HEK293 (cell line): ENCODE measurements around the gene SEM1.

Source experiments
- CTCF ChIA-PET: fragments of 350-600 bp; formaldehyde crosslinking; extraction: SDS; loops from one replicate; lab custom pipeline; 2021; ENCODE audit warnings: antibody characterized with exemption; lab: Yijun Ruan, JAX
- POLR2A ChIA-PET: fragments of 300-600 bp; formaldehyde crosslinking; extraction: SDS; loops from one replicate; lab custom pipeline; 2020; ENCODE audit warnings: antibody characterized with exemption, inconsistent platforms; lab: Yijun Ruan, JAX
- H3K27ac ChIP-seq: fragments of 200-500 bp; sonication (Bioruptor generic); 2 replicates; pipeline ENCODE4 v1.5.1; 2014; ENCODE audit warnings: low read depth, low read length, control low read depth, inconsistent platforms; ENCODE audit errors: extremely low read depth
- H3K36me3 ChIP-seq, 2 experiments: fragments of 200-500 bp in 1 of 2; sonication (Bioruptor generic) in 1 of 2; 1 replicate in 1 of 2; 2 replicates in 1 of 2; pipeline ENCODE4 v1.5.1; 2014 to 2017; ENCODE audit warnings: inconsistent platforms in 2 of 2, low read length in 2 of 2; ENCODE audit not compliant: control insufficient read depth in 2 of 2, insufficient read depth in 1 of 2
- H3K4me1 ChIP-seq: fragments of 200-500 bp; sonication (Bioruptor generic); 2 replicates; pipeline ENCODE4 v1.5.1; 2014; ENCODE audit warnings: mild to moderate bottlenecking, low read length, inconsistent platforms; ENCODE audit not compliant: control insufficient read depth, insufficient read depth
- H3K4me3 ChIP-seq: 2 replicates; pipeline ENCODE4 v1.5.1; 2011; ENCODE audit warnings: low read depth, mild to moderate bottlenecking, control low read depth, low read length, moderate library complexity
- H3K9me3 ChIP-seq: fragments of 200-500 bp; sonication (Bioruptor generic); 2 replicates; pipeline ENCODE4 v1.5.1; 2014; ENCODE audit warnings: low read depth, low read length, inconsistent platforms; ENCODE audit not compliant: control insufficient read depth, insufficient read depth
- FEZF1 ChIP-seq: fragments of 450-650 bp; formaldehyde crosslinking; IDR thresholded peaks from 2 replicates; pipeline ENCODE4 v1.5.1; 2016; ENCODE audit warnings: missing biosample characterization, missing genetic modification characterization
- MZF1 ChIP-seq: fragments of 450-650 bp; formaldehyde crosslinking; IDR thresholded peaks from 2 replicates; pipeline ENCODE4 v1.5.1; 2017; ENCODE audit warnings: missing biosample characterization, missing genetic modification characterization, borderline replicate concordance
- OSR2 ChIP-seq: fragments of 450-650 bp; formaldehyde crosslinking; IDR thresholded peaks from 2 replicates; pipeline ENCODE4 v1.5.1; 2016; ENCODE audit warnings: missing biosample characterization, missing genetic modification characterization
- PRDM10 ChIP-seq: fragments of 450-650 bp; formaldehyde crosslinking; IDR thresholded peaks from 2 replicates; pipeline ENCODE4 v1.5.1; 2016; ENCODE audit warnings: missing biosample characterization, missing genetic modification characterization
- REPIN1 ChIP-seq: fragments of 450-650 bp; formaldehyde crosslinking; IDR thresholded peaks from 2 replicates; pipeline ENCODE4 v1.5.1; 2017; ENCODE audit warnings: missing biosample characterization, missing genetic modification characterization, low read depth
- TCF7L2 ChIP-seq: IDR thresholded peaks from 2 replicates; pipeline ENCODE4 v1.6.1; 2011; ENCODE audit warnings: low read depth, mild to moderate bottlenecking, inconsistent platforms, low read length, moderate library complexity, borderline replicate concordance
- ZBTB26 ChIP-seq: fragments of 450-650 bp; formaldehyde crosslinking; optimal IDR thresholded peaks from 2 replicates; pipeline ENCODE3; 2016; ENCODE audit warnings: missing biosample characterization, mild to moderate bottlenecking, missing genetic modification characterization
- ZIC2 ChIP-seq: fragments of 450-650 bp; formaldehyde crosslinking; IDR thresholded peaks from 2 replicates; pipeline ENCODE4 v1.5.1; 2016; ENCODE audit warnings: missing biosample characterization, missing genetic modification characterization
- ZNF121 ChIP-seq: fragments of 450-650 bp; formaldehyde crosslinking; IDR thresholded peaks from 2 replicates; pipeline ENCODE4 v1.5.1; 2016; ENCODE audit warnings: missing biosample characterization, missing genetic modification characterization
- ZNF169 ChIP-seq: fragments of 450-650 bp; formaldehyde crosslinking; IDR thresholded peaks from 2 replicates; pipeline ENCODE4 v1.5.1; 2016; ENCODE audit warnings: missing biosample characterization, missing genetic modification characterization
- ZNF202 ChIP-seq: fragments of 450-650 bp; formaldehyde crosslinking; IDR thresholded peaks from 2 replicates; pipeline ENCODE4 v1.5.1; 2016; ENCODE audit warnings: missing biosample characterization, missing genetic modification characterization, borderline replicate concordance
- ZNF292 ChIP-seq: fragments of 450-650 bp; formaldehyde crosslinking; IDR thresholded peaks from 2 replicates; pipeline ENCODE4 v1.5.1; 2016; ENCODE audit warnings: low read depth, missing biosample characterization, missing genetic modification characterization, borderline replicate concordance
- ZNF558 ChIP-seq: fragments of 450-650 bp; formaldehyde crosslinking; IDR thresholded peaks from 2 replicates; pipeline ENCODE4 v1.5.1; 2016; ENCODE audit warnings: missing biosample characterization, missing genetic modification characterization

SEM1 gene

DNA sequence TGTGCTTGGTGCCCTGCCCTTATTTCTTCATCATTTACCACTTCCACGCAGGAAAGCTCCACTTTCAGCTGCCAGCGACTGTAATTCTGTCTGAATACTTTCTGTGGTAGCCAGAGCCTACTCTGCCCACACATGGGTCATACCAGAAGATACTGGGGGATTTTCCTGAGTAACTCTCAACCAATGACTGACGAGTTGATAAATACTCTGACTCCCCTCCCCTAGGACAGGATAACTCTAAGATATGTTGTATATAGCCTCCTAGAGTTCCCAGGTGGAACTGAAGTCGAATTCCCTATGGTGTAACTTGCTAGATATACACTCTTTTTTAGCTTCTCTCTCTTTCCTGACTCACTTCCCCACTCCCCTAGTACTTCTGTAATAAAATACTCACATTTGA, 29.8 kb downstream of the SEM1 start:
- H3K4me3 ChIP-seq = no peak overlapping the region
- H3K9me3 ChIP-seq = no peaks in the 10 kb centered on the region
- peaks cover 4 to 8% of the 10 kb centered on the region in 2 experiments; a peak in 2 of 3 replicates for H3K36me3 ChIP-seq
- no peak overlapping the region for H3K27ac ChIP-seq
- H3K4me1 ChIP-seq = peaks cover 8% of the 10 kb centered on the region
- TF ChIP-seq ZNF292 (tag by site-specific recombination) = no peak
- TF ChIP-seq PRDM10 (tag by site-specific recombination) = peak; percentile 20; the same call in 1 of the 2 replicates
- peak; percentile 43; the same call in 1 of the 2 replicates for TF ChIP-seq MZF1 (tag by site-specific recombination)
- no peak for TF ChIP-seq ZBTB26
- ChIA-PET POLR2A (no interaction called here), CTCF (interaction anchor here (0.6 to 0.7 kb wide), 2 partner anchors 12 to 14 kb away, joined by 3 read pairs; no protein-coding TSS in a partner anchor)

DNA sequence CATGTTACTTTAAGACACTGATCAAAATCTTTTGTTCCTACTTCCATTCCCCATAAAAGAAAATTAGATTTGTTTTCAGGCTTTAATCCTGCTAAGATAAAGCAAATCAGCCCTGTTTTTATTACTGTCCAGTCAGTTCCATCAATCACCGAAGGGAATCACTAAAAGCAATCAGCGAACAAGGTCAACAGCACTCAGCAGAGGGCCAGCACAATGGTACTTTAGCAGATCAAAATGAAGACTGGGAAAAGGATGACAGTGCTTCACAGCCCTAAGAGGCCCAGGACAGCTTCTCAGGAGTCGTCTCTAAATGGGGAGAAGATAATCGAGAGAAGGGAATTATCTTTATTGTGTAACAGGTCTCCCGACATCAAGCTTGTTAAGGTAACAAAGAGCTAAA, 32.7 kb downstream of the SEM1 start:
- TF ChIP-seq ZNF558 (no peak), TCF7L2 (peak; percentile 38; the same call in 1 of the 2 replicates)
- H3K36me3 ChIP-seq = no peaks in the 10 kb centered on the region; a peak in 1 of 3 replicates
- CTCF ChIA-PET = no interaction called here
- peaks cover 8% of the 10 kb centered on the region for H3K4me1 ChIP-seq
- H3K4me3 ChIP-seq = no peak overlapping the region
- H3K27ac ChIP-seq = no peak overlapping the region
- no peaks in the 10 kb centered on the region for H3K9me3 ChIP-seq
- POLR2A ChIA-PET = no interaction called here

GRCh38 chr7:96675548-96675947, 34.1 kb downstream of the SEM1 start:
- H3K4me3 ChIP-seq = no peak overlapping the region
- POLR2A ChIA-PET = no interaction called here
- H3K36me3 ChIP-seq = no peaks in the 10 kb centered on the region; a peak in 1 of 3 replicates
- no peaks in the 10 kb centered on the region for H3K9me3 ChIP-seq
- CTCF ChIA-PET = interaction anchor here (0.6 kb wide), 2 partner anchors 79 to 451 kb away, joined by 3 read pairs; no protein-coding TSS in a partner anchor
- H3K27ac ChIP-seq = no peak overlapping the region
- TF ChIP-seq ZIC2 = peak; percentile 40; the same call in 1 of the 2 replicates
- TF ChIP-seq FEZF1 (tag by site-specific recombination) = peak; percentile 44; the same call in 1 of the 2 replicates
- TF ChIP-seq OSR2 (tag by site-specific recombination) = peak; percentile 96
- no peak for TF ChIP-seq ZNF121
- H3K4me1 ChIP-seq = peaks cover 11% of the 10 kb centered on the region

- POLR2A ChIA-PET = no interaction called here
Measured at GRCh38 chr7:96674565-96674964, 35.1 kb downstream of the SEM1 start.

More at GRCh38 chr7:96674565-96674964, 35.1 kb downstream of the SEM1 start:
- CTCF ChIA-PET = interaction anchor here (0.7 kb wide), 1 partner anchor 987 kb away, joined by 4 read pairs; no protein-coding TSS in a partner anchor
- Histone ChIP-seq H3K36me3 (no peaks in the 10 kb centered on the region; a peak in 1 of 3 replicates), H3K4me3 (no peak overlapping the region), H3K27ac (no peak overlapping the region), H3K4me1 (peaks cover 15% of the 10 kb centered on the region), H3K9me3 (no peaks in the 10 kb centered on the region)
- TF ChIP-seq REPIN1 (tag by site-specific recombination) = no peak
- 0 out of 2 replicates have a peak, but pooled peaks have one; percentile 55 for TF ChIP-seq ZNF121
- no peak for TF ChIP-seq ZNF169 (tag by site-specific recombination)
- no peak for TF ChIP-seq ZIC2
- no peak for TF ChIP-seq ZNF202 (tag by site-specific recombination)
